ENCODE results near the gene OSGEP.
A peak's percentile ranks its signal among the peaks of the same experiment; 100 is the strongest.

Gene OSGEP

DNA sequence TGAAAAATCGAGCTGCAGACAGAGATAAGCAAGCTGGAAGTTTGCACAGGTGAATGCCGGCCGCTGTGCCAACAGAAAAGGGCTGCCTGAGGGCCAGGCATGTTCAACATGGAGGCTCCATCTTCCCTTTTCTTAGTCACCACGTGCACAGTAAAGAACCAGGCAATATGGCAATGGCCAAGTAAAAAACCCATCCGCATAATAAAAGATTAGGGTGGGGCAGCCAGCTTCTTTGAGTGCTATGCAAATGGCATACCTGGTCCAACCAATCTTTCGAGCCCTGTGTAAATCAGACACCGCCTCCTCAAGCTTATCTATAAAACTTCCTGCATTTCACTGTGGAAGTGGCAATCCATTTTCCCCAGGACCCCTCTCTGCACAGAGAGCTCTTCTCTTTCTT, 31.3 kb upstream of the OSGEP start:
- Histone ChIP-seq H3K27ac (replicated peaks) (0 out of 2 replicates have a peak overlapping the region, but pooled peaks have one; percentile 26), H3K4me3 (replicated peaks; ENCODE audit: insufficient read depth, low read length) (no peak overlapping the region), H3K27me3 (ENCODE audit: insufficient read depth, poor library complexity, severe bottlenecking) (no peaks in the 10 kb centered on the region)
- no peak for DNase-seq (ENCODE audit: low read depth in 1 of 2, low spot score in 1 of 2)
- TF ChIP-seq POLR2AphosphoS5 (IDR thresholded peaks at IDR 0.05; ENCODE audit: low read depth) = no peak
- TF ChIP-seq, protein P1, sequence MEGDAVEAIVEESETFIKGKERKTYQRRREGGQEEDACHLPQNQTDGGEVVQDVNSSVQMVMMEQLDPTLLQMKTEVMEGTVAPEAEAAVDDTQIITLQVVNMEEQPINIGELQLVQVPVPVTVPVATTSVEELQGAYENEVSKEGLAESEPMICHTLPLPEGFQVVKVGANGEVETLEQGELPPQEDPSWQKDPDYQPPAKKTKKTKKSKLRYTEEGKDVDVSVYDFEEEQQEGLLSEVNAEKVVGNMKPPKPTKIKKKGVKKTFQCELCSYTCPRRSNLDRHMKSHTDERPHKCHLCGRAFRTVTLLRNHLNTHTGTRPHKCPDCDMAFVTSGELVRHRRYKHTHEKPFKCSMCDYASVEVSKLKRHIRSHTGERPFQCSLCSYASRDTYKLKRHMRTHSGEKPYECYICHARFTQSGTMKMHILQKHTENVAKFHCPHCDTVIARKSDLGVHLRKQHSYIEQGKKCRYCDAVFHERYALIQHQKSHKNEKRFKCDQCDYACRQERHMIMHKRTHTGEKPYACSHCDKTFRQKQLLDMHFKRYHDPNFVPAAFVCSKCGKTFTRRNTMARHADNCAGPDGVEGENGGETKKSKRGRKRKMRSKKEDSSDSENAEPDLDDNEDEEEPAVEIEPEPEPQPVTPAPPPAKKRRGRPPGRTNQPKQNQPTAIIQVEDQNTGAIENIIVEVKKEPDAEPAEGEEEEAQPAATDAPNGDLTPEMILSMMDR (IDR thresholded peaks at IDR 0.05; ENCODE audit: insufficient read depth, low read length) = no peak
- no peak for TF ChIP-seq GABPA (IDR thresholded peaks at IDR 0.05; ENCODE audit: low read depth)

DNA sequence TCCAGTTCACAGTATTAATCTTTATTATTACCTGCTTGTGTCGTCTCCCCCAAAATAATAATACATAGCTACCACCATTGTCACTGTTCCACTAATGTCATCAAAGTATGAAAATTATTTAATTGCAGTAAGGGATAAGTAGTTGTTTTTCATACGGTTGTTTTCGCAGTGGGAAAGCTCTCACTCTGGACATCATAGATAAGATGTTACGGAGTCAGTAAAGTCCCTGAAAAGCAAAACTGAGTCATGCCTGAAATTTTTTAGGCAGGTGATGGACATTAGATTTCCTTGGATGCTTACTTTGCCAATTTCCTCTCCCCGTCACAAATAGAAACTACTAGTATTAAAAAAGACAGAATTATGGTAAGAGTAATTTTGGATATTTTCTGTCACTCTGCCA, 27.8 kb upstream of the OSGEP start:
- H3K27me3 ChIP-seq (ENCODE audit: insufficient read depth, poor library complexity, severe bottlenecking) = no peaks in the 10 kb centered on the region
- no peak for DNase-seq (ENCODE audit: low read depth in 1 of 2, low spot score in 1 of 2)
- H3K27ac ChIP-seq (replicated peaks) = no peak overlapping the region
- TF ChIP-seq, protein P2, sequence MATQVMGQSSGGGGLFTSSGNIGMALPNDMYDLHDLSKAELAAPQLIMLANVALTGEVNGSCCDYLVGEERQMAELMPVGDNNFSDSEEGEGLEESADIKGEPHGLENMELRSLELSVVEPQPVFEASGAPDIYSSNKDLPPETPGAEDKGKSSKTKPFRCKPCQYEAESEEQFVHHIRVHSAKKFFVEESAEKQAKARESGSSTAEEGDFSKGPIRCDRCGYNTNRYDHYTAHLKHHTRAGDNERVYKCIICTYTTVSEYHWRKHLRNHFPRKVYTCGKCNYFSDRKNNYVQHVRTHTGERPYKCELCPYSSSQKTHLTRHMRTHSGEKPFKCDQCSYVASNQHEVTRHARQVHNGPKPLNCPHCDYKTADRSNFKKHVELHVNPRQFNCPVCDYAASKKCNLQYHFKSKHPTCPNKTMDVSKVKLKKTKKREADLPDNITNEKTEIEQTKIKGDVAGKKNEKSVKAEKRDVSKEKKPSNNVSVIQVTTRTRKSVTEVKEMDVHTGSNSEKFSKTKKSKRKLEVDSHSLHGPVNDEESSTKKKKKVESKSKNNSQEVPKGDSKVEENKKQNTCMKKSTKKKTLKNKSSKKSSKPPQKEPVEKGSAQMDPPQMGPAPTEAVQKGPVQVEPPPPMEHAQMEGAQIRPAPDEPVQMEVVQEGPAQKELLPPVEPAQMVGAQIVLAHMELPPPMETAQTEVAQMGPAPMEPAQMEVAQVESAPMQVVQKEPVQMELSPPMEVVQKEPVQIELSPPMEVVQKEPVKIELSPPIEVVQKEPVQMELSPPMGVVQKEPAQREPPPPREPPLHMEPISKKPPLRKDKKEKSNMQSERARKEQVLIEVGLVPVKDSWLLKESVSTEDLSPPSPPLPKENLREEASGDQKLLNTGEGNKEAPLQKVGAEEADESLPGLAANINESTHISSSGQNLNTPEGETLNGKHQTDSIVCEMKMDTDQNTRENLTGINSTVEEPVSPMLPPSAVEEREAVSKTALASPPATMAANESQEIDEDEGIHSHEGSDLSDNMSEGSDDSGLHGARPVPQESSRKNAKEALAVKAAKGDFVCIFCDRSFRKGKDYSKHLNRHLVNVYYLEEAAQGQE (IDR thresholded peaks at IDR 0.05; ENCODE audit: insufficient replicate concordance, low read depth) = no peak
- TF ChIP-seq, protein P1 (IDR thresholded peaks at IDR 0.05; ENCODE audit: insufficient read depth, low read length) = no peak
- TF ChIP-seq SPI1 (IDR thresholded peaks at IDR 0.05; ENCODE audit: borderline replicate concordance, low read depth) (no peak), POLR2AphosphoS5 (IDR thresholded peaks at IDR 0.05; ENCODE audit: low read depth) (no peak), GABPA (IDR thresholded peaks at IDR 0.05; ENCODE audit: low read depth) (no peak)
- no peak overlapping the region for H3K4me3 ChIP-seq (replicated peaks; ENCODE audit: insufficient read depth, low read length)

DNA sequence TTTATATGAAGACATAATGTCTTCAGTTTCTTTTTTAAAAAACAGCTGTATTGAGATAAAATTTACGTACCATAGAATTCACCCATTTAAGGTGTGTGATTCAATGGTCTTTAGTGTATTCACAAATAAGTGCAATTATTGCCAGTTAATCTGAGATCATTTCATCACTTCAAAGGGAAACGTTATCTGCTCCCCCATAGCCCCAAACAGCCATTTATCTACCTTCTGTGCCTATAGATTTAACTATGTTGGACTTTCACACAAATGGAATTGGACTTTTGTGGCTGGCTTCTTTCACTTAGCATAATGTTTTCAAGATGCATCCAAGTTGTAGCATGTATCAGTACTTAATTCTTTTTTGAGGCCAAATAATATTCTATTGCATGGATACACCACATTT, 24.3 kb upstream of the OSGEP start:
- Histone ChIP-seq H3K27me3 (ENCODE audit: insufficient read depth, poor library complexity, severe bottlenecking) (no peaks in the 10 kb centered on the region), H3K4me3 (replicated peaks; ENCODE audit: insufficient read depth, low read length) (no peak overlapping the region), H3K27ac (replicated peaks) (peak overlapping the region; percentile 19)
- TF ChIP-seq SPI1 (IDR thresholded peaks at IDR 0.05; ENCODE audit: borderline replicate concordance, low read depth) (no peak), GABPA (IDR thresholded peaks at IDR 0.05; ENCODE audit: low read depth) (no peak), POLR2AphosphoS5 (IDR thresholded peaks at IDR 0.05; ENCODE audit: low read depth) (no peak)
- TF ChIP-seq, protein P2 (IDR thresholded peaks at IDR 0.05; ENCODE audit: insufficient replicate concordance, low read depth) = no peak
- TF ChIP-seq, protein P1 (IDR thresholded peaks at IDR 0.05; ENCODE audit: insufficient read depth, low read length) = no peak
- no peak for DNase-seq (ENCODE audit: low read depth in 1 of 2, low spot score in 1 of 2)

DNA sequence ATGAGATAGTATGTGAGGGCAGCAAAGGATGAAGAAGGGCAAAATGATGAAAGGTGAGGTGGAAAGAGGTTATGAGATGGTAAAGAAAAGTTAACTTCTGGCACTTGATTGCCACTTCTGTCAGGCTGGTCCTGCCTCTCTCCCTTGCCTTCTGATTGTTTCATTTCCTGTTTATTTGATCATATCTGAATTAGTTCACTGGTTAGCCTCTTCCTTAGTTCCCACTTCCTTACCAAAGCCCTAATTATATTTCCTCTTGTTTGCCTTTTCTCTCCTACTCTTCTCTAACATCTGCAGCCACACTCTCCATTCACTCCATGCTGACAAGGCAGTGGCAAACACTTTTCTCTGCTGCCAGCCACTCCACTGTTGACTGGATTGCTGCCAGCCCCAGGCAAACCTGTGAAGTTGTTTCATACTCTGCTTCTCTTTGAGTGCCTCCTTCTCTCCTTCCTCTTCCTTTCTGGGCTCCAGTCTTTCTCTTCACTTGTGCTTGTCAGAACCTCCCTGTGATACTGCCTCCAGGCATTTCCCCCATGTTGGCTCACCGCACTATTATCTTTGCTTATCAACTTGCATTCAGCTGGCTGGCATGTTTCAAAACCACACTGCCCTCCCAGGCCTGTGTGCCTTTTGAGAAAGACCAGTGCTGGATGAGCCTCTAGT, 22.7 kb upstream of the OSGEP start:
- Histone ChIP-seq H3K4me3 (replicated peaks; ENCODE audit: insufficient read depth, low read length) (no peak overlapping the region), H3K27me3 (ENCODE audit: insufficient read depth, poor library complexity, severe bottlenecking) (no peaks in the 10 kb centered on the region), H3K27ac (replicated peaks) (peak overlapping the region; percentile 50)
- DNase-seq (ENCODE audit: low read depth in 1 of 2, low spot score in 1 of 2) = peak in 1 of 2 experiments; percentile 84
- TF ChIP-seq GABPA (IDR thresholded peaks at IDR 0.05; ENCODE audit: low read depth) (no peak), POLR2AphosphoS5 (IDR thresholded peaks at IDR 0.05; ENCODE audit: low read depth) (peak; percentile 80), SPI1 (IDR thresholded peaks at IDR 0.05; ENCODE audit: borderline replicate concordance, low read depth) (peak; percentile 40; the same call in 1 of the 2 replicates)

All from HL-60 (cell line).